ENCODE measurements around the gene JUP. TPM values are rescaled to one million over a fixed set of nuclear protein-coding genes. Genes with fewer than 3 reads are reported as not detected.
"Not testable (repeated sequence)": the region's sequence is repeated elsewhere in the genome, so short reads cannot be mapped to it uniquely, and the experiment has no call there.

JUP gene
- polyA plus RNA-seq, 4 donors = 185 to 252 (median 210) TPM

- DNase-seq (ENCODE audit: low read depth in 4 of 4, low spot score in 2 of 4) = no peak
These were observed 4.4 kb downstream of the JUP start for GRCh38 chr17:41782142-41782541.

DNA sequence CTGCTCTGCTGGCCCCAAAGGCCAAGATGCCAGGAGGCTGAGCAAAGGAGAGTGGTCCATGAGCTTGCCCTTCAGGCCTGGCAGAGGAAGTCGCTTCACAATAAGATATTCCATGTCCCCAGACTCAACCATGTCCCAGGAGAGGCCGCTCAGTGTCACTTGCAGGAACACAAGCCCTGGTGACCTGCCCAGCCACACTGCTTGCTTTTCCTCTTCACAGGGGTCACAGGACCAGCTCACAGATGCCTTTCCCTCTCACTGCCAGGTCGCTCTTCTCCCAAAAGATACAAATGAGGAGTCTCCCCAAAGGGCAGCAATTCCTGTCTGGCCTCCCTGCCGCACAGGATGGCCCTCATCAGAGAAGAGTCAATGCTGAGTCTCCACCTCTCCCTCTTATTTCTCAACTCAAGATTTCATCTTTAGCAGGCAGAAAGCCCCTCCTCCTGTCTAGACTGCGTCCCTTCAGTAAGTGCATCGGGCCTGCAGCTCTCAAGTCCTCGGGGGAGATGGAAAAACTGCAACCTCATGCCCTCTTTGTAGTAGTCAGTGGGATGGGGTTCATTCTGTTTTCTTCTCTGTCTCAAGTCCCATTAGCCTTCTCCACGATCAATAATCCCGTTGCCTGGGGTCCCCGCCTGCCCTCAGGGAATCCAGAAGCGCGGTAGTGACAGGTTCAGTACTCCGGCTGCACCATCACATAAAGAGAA, 5.0 kb downstream of the JUP start:
- no peak for DNase-seq (ENCODE audit: low read depth in 4 of 4, low spot score in 2 of 4)

- DNase-seq (ENCODE audit: low read depth in 4 of 4, low spot score in 2 of 4) = no peak
These were observed 6.6 kb downstream of the JUP start for GRCh38 chr17:41779954-41780353.

GRCh38 chr17:41777574-41778188, 8.8 kb downstream of the JUP start:
- DNase-seq (ENCODE audit: low read depth in 4 of 4, low spot score in 2 of 4) = peak in 2 of 4 donors; percentile 64 to 78

- DNase-seq (ENCODE audit: low read depth in 4 of 4, low spot score in 2 of 4) = peak in 2 of 4 donors; percentile 49 to 59
These were observed 9.3 kb downstream of the JUP start for GRCh38 chr17:41777157-41777573.

- DNase-seq (ENCODE audit: low read depth in 4 of 4, low spot score in 2 of 4) = not testable (repeated sequence)
These were observed 10.1 kb downstream of the JUP start for GRCh38 chr17:41776262-41776900.

DNA sequence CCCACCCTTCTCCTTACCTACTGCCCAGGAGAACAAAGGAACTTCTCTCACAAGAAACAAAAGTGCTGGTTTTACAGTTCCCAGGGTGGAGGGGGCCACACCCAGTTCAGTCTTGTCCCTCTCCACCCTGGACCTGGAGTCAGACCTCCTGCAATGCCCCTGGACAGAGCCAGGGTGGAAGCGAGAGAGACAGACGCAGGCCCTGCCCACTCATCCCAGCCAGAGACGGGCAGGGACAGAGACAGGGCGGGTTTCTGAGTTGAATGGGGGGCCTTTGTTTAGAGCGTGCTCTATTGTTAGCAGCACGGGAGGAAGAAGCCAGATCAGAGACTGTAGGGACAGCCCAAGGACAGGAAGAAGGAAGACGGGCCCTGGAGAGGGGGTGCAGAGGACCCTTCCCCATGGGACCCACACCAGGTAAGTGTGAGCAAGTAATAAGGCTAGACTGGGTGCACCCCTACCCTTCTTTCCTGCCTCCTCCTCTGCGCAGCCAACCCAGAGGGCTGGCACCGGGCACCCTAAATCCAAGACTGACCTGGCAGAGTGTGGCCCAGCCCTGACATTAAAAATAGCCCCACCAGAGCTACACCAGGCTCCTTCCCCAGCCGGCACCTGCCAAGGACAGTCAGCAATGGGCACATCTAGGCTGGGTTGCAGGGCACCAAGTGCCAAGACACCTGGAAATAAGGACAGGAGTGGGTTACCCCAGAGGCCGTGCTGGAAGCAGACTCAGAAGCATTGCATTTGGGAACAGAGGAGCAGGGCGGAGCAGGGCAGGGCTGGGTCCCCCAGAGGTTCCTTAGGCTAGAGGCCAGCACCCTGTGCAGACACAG, 10.9 kb downstream of the JUP start:
- no peak for DNase-seq (ENCODE audit: low read depth in 4 of 4, low spot score in 2 of 4)

GRCh38 chr17:41773731-41774193, 12.7 kb downstream of the JUP start:
- DNase-seq (ENCODE audit: low read depth in 4 of 4, low spot score in 2 of 4) = no peak

- DNase-seq (ENCODE audit: low read depth in 4 of 4, low spot score in 2 of 4) = peak in 2 of 4 donors; percentile 55 to 66
These were observed 13.3 kb downstream of the JUP start for GRCh38 chr17:41773190-41773588.

GRCh38 chr17:41772586-41773189, 13.8 kb downstream of the JUP start:
- no peak for DNase-seq (ENCODE audit: low read depth in 4 of 4, low spot score in 2 of 4)

- peak in 1 of 4 donors; percentile 27 for DNase-seq (ENCODE audit: low read depth in 4 of 4, low spot score in 2 of 4)
These were observed 14.3 kb downstream of the JUP start for GRCh38 chr17:41772218-41772585.

- DNase-seq (ENCODE audit: low read depth in 4 of 4, low spot score in 2 of 4) = no peak
These were observed 14.9 kb downstream of the JUP start for GRCh38 chr17:41771389-41772206.

DNA sequence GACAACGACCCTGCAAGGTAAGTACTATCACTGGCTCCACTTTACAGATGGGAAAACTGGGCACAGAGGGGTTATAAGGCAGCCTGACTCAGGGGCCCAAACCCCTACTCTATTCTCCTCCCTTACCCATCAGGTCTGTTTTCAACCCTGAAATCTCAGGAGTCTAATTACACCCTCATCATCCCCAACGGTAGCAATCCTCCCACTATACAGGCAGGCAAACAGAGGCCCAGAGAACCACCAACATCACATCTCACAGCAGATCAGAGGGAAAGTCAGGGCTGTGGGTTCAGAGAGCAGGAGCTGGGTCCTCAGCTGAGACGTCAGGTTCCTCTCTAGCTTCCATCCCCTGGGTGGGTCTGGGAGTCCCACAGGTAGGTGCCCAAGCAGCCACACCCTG, 16.5 kb downstream of the JUP start:
- no peak for DNase-seq (ENCODE audit: low read depth in 4 of 4, low spot score in 2 of 4)

DNA sequence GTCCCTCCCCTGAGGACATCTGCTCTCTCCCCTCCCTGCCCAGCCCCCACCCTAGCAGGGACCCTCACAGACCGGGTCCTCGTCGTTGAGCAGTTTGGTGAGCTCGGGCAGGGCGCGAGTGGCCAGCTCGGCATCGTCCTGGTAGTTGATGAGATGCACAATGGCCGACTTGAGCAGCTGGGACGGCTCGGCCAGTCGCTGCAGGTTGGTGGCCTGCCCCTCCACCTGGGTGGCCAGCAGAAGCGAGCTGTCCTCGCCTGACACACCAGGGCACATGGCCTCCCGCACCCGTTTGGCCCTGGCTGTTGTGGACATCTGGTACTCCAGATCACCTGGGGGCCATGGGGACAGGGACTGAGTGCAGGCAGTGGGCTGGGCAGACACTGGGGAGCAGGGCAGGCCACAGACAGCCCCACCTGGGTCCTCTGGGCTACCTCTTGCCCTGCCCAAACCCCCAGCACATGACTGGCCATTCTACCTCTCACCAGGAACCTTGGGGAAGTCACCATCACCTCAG, 17.1 kb downstream of the JUP start:
- DNase-seq (ENCODE audit: low read depth in 4 of 4, low spot score in 2 of 4) = no peak

DNA sequence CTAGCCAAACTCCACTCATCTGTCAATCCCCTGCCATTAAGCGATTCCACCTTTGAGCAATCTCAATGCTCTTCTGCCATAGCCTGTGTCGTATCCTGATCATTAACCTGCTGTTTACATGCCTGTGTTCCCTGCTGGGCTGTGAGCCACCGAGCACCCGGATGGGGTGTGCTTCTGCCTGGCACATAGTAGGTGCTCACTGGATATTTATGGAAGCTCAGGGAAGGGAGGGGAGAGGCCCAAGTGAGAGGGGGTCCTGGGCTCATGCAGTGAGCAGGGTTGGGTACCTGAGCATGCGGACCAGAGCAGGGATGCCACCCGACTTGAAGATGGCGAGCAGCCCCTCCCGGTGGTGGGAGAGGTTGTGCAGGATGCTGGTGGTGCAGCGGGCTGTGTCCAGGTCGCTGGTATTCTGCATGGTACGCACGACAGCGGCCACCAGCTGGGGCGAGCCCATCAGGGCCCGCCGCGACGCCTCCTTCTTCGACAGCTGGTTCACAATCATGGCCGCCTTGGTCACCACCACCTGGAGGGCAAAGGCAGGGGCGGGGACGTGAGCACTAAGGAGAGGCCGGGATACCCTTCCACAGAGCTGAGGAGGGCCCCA, 17.7 kb downstream of the JUP start:
- DNase-seq (ENCODE audit: low read depth in 4 of 4, low spot score in 2 of 4) = no peak

DNA sequence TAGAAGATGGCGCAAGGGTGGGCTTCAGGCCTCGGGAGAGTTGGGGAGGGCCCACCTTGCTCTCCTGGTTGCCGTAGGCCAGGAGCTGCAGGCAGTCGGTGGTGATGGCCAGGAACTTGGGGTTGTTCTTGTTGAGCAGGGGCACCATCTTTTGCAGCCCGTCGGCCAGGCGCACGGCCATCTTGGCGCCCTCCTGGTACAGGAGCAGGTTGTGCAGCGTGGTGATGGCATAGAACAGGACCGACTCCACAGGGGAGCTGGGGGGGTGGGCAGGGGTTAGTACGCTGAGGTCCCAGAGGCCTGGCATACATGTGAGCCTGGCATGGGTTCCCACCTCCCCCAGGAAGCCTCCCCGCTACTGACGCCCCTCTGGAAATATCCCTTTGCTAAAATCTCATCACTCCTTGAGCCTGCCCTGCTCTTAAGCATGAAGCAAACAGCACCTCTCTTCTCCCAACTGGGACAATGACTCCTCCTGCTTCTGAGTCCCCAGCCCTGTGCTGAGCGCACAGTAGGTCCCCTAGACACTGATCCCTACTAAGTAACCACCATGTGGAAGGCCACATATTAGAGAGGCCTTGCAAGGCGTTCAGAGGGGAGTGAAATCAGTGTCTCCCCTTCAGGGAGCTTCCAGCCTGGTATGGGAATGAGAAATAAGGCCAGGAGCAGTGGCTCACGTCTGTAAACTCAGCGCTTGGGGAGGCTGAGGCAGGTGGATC, 19.0 kb downstream of the JUP start:
- no peak for DNase-seq (ENCODE audit: low read depth in 4 of 4, low spot score in 2 of 4)

DNA sequence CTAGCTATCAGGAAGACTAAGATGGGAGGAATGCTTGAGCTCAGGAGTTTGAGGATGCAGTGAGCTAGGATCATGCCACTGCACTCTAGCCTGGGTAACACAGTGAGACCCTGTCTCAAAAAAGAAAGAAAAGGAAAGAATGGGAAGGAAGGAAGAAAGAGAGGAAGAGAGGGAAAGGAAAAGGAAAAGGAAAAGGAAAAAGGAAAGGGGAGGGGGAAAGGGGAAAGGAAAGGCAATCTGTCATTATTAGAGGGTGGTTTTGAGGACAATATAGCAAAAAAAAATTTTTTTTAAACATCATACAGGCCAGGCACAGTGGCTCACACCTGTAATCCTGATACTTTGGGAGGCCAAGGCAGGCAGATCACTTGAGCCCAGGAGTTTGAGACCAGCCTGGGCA, 20.4 kb downstream of the JUP start:
- DNase-seq (ENCODE audit: low read depth in 4 of 4, low spot score in 2 of 4) = no peak

GRCh38 chr17:41763327-41763726, 23.2 kb downstream of the JUP start:
- DNase-seq (ENCODE audit: low read depth in 4 of 4, low spot score in 2 of 4) = no peak

Data from left renal cortex interstitium (tissue), 4 donors.